Measurements from ENCODE around the gene MICB.

DNA sequence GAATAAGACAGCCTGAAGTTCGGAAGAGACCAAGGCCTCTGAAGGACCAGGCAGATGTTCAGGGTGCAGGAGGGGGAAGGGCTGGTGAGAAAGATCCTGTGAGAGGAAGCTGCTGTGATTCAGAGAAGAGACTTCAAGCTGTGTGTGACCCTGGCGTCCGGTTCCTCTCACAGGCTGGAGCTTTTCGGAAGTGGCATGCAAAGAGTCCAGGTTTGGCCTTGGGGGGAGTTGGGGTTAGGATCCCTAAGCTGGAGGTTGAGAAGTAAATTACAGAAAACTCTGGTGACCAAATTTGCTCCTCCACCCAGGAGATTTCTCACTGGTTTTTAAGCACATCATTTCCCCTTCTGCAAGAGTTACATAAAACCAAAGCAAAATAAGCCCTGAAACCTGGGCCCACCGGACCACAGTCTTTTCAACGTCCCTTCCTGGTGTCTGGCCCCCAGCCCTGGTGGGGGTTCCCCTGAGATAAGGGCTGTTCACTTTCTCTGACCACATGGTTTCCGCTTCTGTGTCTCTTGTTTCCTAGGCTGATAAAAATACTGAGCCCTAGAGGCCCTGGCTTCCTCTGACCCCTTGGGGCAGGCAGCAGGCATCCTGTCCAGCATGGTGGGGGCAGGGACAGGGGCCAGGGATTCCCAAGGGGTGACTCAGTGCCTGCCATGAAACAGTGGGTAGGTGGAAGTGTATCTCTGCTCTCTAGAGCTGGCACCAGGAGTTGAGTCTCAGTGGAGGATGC, 62.2 kb downstream of the MICB start:
- TF ChIP-seq CTCF (IDR thresholded peaks at IDR 0.05): no peak
- no peak for TF ChIP-seq TCF7L2 (IDR thresholded peaks at IDR 0.05; ENCODE audit: low read depth, low read length)
- TF ChIP-seq POLR2AphosphoS5 (IDR thresholded peaks at IDR 0.05; ENCODE audit: low read depth, low read length): no peak
